Stomach (tissue), 4 donors: ENCODE results near the gene ABLIM3.

Source experiments
- EP300 ChIP-seq: sonication (generic); formaldehyde crosslinking; IDR thresholded peaks from one replicate; pipeline ENCODE4 v1.6.1; 2017; ENCODE audit warnings: antibody characterized with exemption
- POLR2A ChIP-seq, 4 donors: fragments of 450-650 bp; IDR thresholded peaks; one replicate each; pipeline ENCODE4 v1.6.1; 2016; ENCODE audit warnings: antibody characterized with exemption in 4 of 4, control low read depth in 2 of 4, mild to moderate bottlenecking in 1 of 4, moderate library complexity in 1 of 4
- POLR2AphosphoS5 ChIP-seq, 3 donors: sonication (generic); formaldehyde crosslinking; IDR thresholded peaks; one replicate each; pipeline ENCODE4 v1.6.1; 2016; ENCODE audit warnings: antibody characterized with exemption in 3 of 3
- TF ChIP-seq, protein P1 (sequence below), 7 experiments: fragments of 450-650 bp in 4 of 7; fragments of 200-600 bp in 3 of 7; sonication (generic) in 3 of 7; IDR thresholded peaks; one replicate each; pipeline ENCODE4 v1.5.1; 2016 to 2019; ENCODE audit warnings: antibody characterized with exemption in 7 of 7, control low read depth in 2 of 7, mild to moderate bottlenecking in 1 of 7

DNA sequence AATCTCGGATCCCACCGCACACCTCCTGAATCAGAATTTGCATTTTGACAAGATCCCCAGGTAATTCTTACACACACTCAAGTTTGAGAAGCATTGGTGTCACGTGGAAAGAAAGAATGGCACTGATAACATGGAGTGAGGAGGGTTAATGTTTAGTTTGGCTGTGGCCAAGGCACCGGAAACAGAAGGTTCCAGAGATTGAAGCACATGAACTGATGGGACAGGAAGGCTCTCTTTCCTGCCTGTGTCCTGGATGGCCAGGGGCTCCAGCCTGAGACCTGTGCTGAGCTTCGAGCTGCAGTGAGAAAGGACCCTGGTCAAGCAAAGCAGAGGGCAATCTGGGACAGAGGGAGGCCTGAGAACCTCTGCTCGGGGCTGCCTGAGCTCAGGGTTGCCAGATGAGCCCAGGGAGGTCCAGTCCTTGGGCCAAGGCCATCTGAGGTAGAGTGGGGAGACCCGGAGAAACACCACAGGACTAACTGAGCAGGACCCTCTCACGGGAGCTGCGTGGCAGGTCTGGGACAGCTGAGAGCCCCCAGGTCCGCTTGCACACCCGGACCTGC lies 157.6 kb downstream of the ABLIM3 start:
- TF ChIP-seq, protein P1, sequence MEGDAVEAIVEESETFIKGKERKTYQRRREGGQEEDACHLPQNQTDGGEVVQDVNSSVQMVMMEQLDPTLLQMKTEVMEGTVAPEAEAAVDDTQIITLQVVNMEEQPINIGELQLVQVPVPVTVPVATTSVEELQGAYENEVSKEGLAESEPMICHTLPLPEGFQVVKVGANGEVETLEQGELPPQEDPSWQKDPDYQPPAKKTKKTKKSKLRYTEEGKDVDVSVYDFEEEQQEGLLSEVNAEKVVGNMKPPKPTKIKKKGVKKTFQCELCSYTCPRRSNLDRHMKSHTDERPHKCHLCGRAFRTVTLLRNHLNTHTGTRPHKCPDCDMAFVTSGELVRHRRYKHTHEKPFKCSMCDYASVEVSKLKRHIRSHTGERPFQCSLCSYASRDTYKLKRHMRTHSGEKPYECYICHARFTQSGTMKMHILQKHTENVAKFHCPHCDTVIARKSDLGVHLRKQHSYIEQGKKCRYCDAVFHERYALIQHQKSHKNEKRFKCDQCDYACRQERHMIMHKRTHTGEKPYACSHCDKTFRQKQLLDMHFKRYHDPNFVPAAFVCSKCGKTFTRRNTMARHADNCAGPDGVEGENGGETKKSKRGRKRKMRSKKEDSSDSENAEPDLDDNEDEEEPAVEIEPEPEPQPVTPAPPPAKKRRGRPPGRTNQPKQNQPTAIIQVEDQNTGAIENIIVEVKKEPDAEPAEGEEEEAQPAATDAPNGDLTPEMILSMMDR (IDR thresholded peaks at IDR 0.05) = no peak
- TF ChIP-seq POLR2A (IDR thresholded peaks at IDR 0.05) = no peak
- no peak for TF ChIP-seq EP300
- peak in 1 of 3 donors; percentile 12 for TF ChIP-seq POLR2AphosphoS5 (IDR thresholded peaks at IDR 0.05)
